ENCODE results near the gene WNT7A.

WNT7A gene

DNA sequence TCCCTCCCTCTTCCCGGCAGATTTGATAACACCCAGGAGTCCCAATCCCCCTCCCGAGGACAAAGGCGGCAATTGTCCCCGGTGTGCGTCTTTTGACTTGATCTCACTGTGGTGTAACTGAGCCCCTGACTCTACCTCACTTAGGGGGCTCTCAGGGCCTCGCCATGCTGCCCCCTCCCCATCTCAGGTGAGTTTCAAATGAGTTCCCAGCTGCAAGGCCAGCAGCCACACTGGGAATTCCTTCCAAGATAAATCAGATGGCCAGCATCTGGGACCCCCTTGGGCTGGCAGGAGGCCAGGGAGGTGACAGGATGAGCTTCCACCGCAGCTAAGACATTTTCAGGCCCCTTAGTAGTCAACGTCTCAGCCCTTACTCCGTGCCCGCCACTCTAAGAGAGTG is 35.0 kb downstream of the WNT7A start:
- no peak for DNase-seq

DNA sequence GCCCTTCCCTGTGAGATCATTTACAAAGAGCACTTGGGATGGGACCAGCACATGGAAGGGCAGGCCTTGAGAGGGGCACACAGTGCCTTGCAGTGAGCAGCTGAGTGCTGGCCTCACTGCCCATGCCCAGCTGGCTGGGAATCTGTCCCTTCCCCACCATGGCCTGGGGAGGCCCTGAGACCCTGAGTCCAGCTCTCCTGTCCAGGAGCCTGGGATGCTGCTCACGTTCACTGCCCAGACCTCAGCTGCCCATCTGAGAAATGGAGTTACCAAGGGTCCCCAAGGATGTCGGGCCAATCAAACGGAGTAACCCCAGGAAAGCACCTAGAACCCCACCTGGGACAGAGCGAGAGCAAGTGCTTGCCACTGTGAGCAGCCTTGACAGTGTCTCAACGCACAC is 35.6 kb downstream of the WNT7A start:
- DNase-seq: no peak

DNA sequence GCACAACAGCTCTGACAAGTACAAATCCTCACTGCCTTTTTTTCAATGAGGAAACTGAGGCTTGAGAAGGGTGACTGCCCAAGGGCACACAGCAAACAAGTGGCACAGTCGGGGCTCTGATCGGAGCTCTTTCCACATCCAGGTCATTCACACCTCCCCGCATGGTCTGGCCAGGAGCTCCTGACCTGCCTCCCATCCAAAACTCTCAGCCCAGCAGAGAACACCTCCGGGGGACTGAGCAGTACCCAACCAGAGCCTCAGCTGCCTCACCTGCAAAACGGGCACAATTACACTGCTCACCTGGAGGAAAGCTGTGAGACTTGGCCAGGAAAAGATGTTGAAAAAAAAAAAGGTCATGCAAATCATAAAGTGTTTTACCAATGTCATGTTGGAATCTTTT is 36.5 kb downstream of the WNT7A start:
- no peak for DNase-seq

DNA sequence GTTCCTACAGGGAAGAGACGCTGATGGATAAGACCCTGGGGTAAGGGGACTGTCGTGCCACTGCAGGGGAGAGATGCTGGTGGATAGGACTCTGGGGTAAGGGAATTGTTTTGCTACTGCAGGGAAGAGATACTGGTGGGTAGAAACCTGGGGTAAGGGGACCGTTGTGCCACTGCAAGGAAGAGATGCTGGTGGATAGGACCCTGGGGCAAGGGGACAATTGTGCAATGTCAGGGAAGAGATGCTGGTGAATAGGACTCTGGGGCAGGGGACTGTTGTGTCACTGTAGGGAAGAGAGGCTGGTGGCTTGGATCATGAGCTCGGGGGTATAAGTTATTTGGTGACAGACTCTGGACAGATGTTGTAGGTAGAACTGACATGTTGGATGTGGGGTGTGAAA is 37.6 kb downstream of the WNT7A start:
- DNase-seq: no peak

DNA sequence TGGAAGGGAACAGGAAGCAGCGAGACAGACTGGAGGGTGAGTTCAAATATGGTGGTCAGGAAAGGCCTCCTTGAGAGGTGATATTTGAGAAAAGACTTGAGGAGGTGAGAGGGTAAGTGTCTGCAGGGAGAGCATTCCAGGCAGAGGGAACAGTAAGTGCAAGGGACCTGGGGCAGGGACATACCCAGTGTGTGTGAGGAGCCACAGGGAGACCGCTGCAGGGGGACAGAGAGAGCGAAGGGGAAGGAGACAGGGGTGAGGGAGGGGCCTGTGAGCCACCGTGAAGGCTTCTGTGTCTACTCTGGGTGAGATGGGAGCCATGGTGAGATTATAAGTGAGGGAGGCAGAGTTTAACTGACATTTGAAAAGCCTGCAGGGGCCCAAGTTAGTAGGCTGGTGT is 38.0 kb downstream of the WNT7A start:
- DNase-seq: no peak

DNA sequence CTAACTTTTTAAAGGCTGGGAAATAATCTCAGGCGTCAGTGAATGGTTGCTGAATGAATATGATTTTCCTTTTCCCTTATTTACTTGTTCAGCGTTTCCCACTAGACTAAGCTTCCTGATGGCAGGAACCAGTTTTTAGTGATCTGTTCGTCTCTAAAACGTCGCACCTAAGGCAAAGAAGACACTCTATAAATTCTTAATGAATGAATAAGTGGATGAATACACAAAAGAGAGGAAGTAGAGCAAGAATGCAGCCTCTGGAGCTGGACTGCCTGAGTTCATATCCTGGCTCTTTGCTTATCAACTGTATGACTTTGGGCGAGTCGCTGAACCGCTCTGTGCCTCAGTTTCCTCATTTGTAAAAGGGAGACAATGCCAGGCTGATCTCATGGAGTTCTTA is 38.7 kb downstream of the WNT7A start:
- no peak for DNase-seq

DNA sequence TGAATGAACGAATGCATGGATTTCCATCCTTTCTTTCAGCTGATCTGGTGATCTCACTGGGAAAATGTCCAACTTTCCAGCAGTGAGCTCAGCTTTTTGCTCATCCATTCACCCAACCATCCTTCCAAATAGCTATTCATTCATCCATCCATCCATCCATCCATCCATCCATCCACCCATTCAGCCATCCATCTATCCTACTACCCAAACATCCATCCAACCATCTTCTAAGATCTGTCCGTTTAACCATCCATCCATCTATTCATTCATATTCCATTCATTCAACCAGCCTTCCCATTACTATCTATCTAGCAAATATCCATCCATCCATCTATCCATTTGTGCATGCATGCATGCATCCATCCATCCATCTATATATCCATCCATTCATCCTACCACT is 39.4 kb downstream of the WNT7A start:
- no peak for DNase-seq

DNA sequence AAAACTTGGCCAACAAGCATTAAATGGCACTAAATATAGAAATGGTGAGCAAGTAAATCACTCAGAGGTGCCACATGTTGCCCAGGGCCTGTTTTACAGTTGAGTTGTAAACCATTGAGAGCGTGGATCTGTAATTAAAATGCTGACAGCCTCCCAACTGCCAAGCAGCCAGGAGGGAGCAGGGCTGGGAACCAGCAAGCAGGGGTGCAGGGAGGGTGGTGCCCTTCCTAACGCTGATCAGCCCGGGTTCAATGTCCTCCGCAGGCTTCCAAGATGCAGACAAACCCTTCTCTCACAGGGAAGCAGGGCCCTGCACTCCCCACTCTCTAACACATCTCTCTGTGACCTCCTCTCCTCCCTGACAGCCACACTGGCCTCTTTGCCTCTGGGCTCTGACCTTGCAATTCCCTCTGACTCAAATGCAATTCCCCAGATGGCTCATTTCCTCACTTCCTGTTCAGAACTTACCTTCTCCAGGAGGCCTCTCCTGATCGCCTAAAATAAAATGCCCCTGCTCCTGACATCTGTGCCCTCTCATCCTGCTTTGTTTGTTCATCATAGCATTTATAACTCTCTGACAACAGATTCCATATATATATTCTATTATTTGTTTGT is 40.0 kb downstream of the WNT7A start:
- no peak for DNase-seq

DNA sequence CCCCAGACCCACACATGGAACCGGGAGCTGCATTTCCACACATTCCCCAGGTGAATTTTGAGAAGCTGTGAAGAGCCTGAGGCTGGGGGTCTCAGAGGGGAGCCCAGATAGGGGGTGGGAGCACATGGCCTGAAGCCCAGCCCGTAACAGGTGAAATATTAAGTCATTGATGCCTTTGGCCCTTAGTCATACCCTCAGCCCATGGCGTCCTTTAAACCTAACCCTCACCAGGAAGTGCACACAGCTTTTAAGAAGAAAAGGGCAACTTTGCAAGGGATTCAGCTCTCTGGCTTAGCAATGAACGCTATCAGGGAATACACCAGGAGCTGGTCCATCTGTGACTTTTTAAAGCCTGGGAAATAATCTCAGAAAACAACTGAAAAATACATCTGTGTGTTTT is 40.6 kb downstream of the WNT7A start:
- no peak for DNase-seq

DNA sequence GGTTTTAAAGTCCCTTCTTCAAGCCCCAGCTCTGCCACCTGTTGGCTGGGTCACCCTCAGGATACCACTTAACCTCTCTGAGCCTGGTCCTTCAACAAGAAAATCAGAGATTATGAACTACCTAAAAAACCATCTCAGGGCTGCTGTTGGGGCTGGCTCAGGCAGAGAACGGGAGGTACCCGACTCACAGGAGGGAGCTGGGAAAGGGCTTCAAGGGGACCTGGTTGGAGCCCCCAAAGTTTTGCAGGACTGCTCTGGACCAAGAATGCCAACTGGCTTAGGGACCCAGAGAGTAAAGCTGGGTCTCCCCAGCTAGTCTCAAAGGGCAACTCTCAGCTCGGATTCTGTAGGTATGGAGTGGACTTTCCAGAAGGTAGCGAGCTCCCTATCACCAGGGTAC is 41.5 kb downstream of the WNT7A start:
- DNase-seq: no peak

DNA sequence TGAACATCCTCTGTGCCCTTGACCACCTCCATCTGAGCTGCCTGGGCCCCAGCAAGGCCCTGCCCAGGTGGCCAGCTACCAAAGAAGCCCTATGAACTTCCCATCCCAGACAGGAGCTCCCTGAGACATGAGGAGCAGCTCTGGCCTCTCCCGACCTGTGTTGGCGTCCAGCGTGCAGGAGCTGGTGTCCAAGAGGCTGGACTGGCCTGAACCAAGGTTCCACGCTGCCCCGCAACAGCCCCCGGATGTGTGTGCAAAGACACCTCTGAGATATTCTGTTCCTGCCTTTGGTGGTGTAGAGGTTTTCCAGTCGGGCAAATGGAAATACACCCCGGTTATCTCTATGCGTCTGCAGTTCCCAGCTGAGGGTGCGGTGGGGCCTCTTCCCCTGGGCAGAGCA is 42.1 kb downstream of the WNT7A start:
- DNase-seq: no peak

DNA sequence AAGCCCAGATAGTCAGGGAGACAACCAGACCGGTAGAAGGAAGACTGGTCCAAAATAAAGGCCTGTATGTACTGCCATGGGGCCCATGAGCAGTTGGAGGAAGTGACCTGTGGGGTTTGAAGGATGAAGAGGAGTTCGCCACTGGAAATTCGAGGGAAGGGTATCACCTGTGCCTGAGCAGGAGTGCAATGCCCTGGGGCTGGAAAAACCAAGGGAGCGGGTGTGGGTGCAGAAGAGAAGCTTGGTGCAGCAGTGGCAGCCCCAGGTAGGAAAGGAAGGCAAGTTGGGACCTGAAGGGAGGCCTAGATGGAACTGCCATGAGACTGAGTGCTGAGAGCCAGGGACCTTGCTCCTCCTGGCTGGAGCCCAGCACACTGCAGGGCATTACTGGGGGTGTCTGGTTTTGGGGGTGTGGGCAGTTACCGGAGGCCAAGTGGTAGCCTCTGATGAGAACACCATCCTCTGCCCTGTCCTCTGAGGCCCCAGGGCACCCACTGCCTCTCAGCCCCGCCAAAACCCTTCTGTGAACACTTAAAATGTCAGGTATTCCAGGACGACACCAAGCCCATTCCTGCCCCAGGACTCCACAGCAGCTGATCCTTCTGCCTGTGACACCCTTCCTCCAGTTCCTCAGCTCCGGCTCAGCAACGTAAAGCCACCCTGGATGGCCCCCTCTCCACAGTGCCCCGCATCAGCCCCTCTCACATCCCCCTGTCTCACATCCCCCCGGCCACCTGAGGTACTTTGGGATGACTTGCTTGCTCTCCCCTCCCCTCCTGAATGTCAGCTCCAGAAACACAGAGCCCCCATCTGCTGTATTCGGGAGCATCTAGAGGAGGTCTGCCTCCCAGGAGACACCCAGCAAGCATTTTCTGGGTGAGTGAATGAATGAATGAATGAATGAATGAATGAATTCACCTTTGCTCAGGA is 42.9 kb downstream of the WNT7A start:
- no peak for DNase-seq

DNA sequence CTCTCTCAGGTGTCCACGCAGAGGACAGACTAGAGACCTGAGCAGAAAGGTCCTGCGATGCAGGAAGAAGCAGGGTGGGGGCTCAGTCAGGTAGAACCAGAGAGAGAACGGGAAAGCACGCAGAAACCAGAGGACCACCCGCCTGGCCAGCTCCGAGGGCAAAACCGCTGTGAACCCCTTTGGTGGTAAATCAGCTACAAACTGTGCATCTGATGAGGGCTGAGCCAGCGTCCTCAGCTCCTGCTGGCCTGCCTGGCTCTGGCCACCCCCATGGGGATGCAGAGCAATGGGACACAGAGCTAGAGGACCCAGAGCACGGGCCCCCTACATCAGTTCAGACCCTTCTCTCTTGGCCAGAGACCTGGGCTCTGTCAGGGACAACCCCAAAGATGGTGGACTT is 44.6 kb downstream of the WNT7A start:
- DNase-seq: no peak

DNA sequence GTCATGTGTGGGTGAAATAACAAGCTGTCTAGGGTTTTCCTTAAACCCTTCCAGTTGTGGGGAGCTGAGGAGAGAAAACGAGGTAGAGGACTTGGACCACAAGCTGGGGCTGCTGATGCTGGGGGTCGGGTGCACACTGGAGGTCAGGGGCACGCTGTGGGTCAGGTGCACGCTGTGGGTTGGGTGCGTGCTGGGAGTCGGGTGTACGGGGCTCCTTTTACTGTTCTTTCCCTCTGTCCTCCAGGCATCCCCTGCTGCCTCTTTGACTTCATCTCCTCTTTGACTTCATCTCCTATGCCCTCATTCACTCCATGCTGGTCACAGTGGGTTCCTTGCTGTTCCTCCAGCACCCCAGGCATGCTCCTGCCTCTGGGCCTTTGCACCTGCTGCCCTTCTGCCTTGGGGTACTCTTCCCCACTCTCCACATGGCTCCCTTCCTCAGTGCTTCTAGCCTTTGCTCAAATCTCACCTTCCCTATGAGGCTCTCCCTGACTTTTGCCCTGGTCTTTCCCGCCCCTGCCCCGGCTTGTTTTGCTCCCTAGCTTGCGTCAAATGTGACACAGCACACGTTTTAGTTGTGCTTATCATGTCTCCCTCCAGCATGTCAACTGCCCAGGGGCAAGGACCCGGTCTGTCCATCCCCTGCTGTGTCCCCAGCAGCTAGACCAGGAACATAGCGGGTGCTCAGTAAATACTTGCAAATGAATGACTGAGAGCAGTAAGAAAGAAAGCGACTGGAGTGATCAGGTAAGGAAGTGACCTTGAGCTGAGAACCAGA is 45.4 kb downstream of the WNT7A start:
- DNase-seq: no peak

DNA sequence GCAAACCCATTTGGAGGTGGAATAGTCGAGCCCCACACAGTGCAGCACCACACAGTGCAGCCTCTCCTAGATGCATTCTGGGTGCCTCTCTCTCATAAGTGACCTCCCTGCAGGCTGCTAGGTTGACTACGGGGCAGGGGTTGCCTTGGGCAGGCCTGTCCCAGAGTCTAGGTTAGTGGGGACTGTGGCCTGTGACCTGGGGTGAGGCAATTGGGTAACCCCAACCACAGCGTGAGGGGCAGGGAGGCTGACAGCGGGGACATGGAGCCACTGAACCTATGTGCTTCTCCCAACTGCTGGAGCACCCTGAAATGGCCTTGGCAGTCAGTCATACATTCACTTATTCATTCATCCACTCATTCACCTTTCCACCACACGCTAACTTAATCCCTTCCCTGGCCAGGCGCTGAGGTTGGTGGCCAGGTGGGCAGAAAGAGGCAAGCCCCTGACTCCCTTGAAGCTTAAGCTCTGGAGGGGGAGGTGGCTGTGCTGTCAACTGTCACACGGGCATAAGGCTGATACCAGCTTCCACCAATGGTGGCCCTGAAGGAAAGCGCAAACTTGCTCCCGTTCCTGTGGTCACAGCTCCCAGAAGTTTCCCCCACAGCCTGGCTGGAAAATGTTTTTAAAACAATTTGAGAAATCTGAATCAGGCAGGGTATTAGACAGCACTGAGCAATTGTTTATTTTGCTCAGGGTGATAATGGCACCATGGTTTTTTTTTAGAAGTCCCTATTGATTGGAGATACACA is 46.2 kb downstream of the WNT7A start:
- no peak for DNase-seq

DNA sequence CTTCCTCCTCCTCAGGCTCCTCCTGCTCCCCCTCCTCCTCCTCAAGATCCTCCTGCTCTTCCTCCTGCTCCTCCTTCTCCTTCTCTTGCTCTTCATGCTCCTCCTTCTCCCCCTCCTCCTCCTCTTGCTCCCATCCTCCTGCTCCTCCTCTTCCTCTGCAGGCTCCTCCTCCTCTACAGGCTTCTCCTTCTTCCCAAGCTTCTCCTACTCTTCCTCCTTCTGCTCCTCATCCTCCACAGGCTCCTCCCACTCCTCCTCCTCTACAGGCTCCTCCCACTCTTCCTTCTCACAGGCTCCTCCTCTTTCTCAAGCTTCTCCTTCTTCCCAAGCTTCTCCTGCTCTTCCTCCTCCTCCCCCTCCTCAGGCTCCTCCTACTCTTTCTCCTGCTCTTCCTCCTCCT is 47.7 kb downstream of the WNT7A start:
- DNase-seq: no peak

DNA sequence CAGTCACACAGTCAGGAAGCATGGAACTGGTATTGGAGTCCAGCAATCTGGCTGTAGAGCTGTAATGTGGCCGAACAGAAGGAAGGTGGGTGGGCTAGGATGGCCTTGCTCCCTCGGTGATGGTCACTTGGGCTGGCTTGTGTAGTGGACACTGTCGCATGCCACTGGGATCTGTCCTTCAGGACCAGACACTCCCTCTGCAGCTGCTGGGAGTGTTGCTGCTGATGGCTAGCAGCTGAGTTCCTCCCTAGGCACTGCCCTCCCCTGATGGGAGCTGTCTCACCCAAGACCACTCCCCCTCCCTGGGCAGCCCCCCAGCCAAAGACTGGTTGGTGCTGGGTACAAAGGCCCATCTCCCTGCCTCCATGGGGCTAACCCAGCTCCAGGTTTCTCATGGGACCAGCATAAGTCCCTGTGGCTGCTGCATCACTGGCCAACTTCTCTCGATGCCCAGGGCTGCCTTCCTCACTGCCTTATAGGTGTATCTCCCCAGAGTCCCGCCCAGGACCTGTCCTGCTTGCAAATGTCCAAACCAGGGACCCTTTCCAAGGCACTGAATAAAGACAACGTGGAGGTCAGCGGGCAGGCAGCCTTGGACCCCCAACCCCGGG is 48.4 kb downstream of the WNT7A start:
- no peak for DNase-seq

DNA sequence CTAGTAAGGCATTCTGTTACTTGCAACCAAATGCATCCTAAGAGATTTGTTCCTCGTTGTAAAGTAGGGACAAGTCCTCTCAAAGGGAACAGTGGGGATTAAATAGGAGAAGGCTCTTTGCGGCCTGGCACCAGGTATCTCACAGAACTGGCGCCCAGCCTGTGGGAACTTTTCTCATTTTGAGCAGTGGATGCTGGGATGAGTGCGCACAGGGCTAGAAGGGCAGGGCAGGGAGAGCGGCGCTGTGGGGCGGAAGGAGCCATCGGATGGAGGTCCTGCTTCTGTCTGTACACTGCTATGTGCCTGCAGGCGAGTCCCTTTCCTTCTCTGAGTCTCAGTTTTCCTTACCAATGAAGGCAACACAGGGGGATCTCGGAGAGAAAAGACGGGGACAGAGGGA is 50.6 kb downstream of the WNT7A start:
- no peak for DNase-seq

DNA sequence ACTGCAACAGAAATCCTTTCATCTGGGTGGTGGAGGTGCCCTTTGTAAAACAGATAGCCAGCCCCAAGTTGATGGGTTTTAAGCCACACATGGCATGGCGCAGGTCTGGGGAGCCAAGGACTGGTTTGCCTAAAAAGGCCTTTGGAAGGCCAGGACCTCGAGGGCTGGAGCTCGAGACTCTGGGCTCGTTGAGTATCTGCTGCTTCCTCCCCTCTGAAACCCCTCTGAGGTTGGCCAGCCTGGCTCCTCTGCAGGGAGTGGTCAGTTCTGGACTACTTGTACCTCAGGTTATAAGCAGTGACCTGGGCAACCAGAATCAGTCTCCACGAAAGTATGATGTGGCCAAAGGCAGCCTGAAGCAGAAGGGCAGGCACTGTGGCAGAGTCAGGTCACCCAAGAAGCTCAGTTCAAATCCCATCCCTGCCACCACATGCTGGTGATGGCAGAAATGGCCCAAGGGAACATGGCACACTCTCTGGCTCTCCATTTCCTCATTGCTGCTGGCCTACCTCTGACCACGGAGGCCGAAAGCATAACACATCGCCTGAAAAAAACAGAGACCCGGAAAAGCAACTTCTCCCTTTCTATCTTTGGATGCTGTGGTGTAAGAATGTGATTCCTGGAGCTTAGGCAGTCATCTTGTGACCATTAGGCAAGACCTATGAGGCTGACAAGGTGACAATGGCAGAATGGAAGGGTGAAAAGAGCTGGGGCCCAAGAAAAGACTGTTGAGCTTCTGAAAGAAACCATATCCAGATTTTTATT is 51.2 kb downstream of the WNT7A start:
- no peak for DNase-seq

DNA sequence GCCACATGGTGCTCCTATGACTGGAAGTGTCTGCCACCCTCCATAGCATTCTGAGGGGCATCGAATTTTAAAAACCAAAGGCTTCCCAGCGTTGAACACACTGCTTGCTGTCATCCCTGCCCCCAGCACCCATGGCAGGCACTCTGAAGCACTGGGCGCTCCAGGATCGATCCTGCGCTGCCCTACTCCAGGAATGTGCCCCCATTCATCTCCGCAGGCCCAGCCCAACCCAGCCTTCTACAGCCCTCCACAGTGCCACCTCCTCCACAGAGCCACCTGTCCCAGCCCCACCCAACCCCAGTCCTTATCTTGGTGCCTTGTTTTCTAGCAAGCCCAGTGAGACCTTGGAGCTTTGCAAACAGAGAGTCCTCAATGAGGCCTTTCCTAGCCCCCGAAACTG is 52.2 kb downstream of the WNT7A start:
- DNase-seq: no peak

DNA sequence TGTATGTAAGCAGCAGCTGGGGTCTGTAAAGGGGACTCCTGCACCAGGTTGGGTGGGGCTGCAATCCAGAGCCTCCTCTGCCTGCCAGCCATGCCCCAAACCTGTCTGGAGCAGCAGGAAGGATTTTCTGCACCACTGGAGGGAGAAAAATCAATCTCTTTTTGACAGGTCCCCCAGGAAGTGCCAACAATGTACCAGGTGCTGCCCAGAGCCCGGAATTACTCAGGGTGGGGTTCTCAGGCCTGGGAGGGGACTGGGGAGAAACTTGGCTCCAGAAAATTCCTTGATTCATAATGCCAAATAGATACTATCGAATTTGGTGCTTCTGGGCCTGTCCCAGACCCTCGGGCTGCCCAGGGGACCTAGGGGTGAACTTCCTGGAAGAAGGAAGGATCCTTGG is 52.6 kb downstream of the WNT7A start:
- no peak for DNase-seq

DNA sequence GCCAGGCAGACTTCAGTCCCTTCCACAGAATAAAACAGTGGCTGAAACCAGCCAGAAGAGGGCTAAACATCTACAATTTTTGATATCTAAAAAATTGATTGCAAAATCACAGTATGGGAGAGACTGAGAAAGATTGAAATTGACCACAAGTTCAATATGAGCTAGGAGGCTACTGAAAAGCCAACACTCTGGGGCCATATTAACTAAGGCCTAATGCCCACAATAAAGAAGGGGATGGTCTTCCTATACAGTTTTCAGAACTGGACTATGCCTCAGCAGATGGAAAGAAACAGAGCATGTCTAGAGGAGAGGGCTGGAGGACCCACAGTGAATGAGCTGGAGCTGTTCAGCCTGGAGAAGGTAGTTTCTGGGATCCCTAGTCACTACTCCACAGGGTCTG is 53.2 kb downstream of the WNT7A start:
- no peak for DNase-seq
